Dendritic cell treated with granulocyte-macrophage colony-stimulating factor and Interleukin-4, amounts not matched to agents 40 ng/mL and 50 ng/mL, for 4 days (primary cell): ENCODE data around the gene WFDC10B.
"Not testable (repeated sequence)": the region's sequence is repeated elsewhere in the genome, so short reads cannot be mapped to it uniquely, and the experiment has no call there.

Source experiments
- H3K27ac Mint-ChIP-seq: one replicate; pipeline ENCODE4 v1.8.0; 2022; ENCODE audit warnings: mild to moderate bottlenecking, mixed read lengths
- H3K27me3 Mint-ChIP-seq: one replicate; pipeline ENCODE4 v1.8.0; 2022; ENCODE audit warnings: mild to moderate bottlenecking, mixed read lengths
- H3K36me3 Mint-ChIP-seq: one replicate; pipeline ENCODE4 v1.8.0; 2022; ENCODE audit warnings: low read depth, mixed read lengths
- H3K4me1 Mint-ChIP-seq: one replicate; pipeline ENCODE4 v1.8.0; 2022; ENCODE audit warnings: low read depth, mixed read lengths
- H3K4me3 Mint-ChIP-seq: one replicate; pipeline ENCODE4 v1.8.0; 2022; ENCODE audit warnings: mild to moderate bottlenecking, moderate library complexity, mixed read lengths
- H3K9me3 Mint-ChIP-seq: one replicate; pipeline ENCODE4 v1.8.0; 2022; ENCODE audit warnings: mixed read lengths
- intact Hi-C: fragments of 100-400 bp; cut with micrococcal nuclease; formaldehyde crosslinking; loops from one replicate; pipeline ENCODE4 v1.15.0; 2022

The WFDC10B gene

GRCh38 chr20:45704969-45705637 is at the start of gene WFDC10B:
Gene WFDC10B (minus strand): TSS chr20:45705019. CDS start chr20:45685992, 19,027 bp downstream.
- H3K27me3 Mint-ChIP-seq: peaks cover 17% of the 10 kb centered on the region
- intact Hi-C loops: no loop called here
- no peak within 1 kb of the TSS for H3K4me3 Mint-ChIP-seq
- H3K4me1 Mint-ChIP-seq: peaks cover 11% of the 10 kb centered on the region
- no peaks in the 10 kb centered on the region for H3K36me3 Mint-ChIP-seq
- no peak within 1 kb of the TSS for H3K27ac Mint-ChIP-seq
- no peaks in the 10 kb centered on the region for H3K9me3 Mint-ChIP-seq

GRCh38 chr20:45752746-45753145 is 47.9 kb upstream of the WFDC10B start:
- Mint-ChIP-seq H3K27me3 (peaks cover 18% of the 10 kb centered on the region), H3K27ac (no peak overlapping the region), H3K4me3 (no peak overlapping the region), H3K9me3 (no peaks in the 10 kb centered on the region), H3K4me1 (no peaks in the 10 kb centered on the region), H3K36me3 (no peaks in the 10 kb centered on the region)
- intact Hi-C loops: no loop called here

GRCh38 chr20:45751721-45752120 is 46.9 kb upstream of the WFDC10B start:
- no peak overlapping the region for H3K27ac Mint-ChIP-seq
- H3K36me3 Mint-ChIP-seq: no peaks in the 10 kb centered on the region
- H3K4me3 Mint-ChIP-seq: no peak overlapping the region
- intact Hi-C loops: no loop called here
- H3K9me3 Mint-ChIP-seq: no peaks in the 10 kb centered on the region
- H3K27me3 Mint-ChIP-seq: peaks cover 19% of the 10 kb centered on the region
- no peaks in the 10 kb centered on the region for H3K4me1 Mint-ChIP-seq

GRCh38 chr20:45745015-45745414 is 40.2 kb upstream of the WFDC10B start:
- Mint-ChIP-seq H3K36me3 (no peaks in the 10 kb centered on the region), H3K4me1 (no peaks in the 10 kb centered on the region), H3K9me3 (no peaks in the 10 kb centered on the region), H3K4me3 (no peak overlapping the region), H3K27me3 (peaks cover 13% of the 10 kb centered on the region), H3K27ac (no peak overlapping the region)
- intact Hi-C loops: no loop called here

- no peak overlapping the region for H3K27ac Mint-ChIP-seq
- intact Hi-C loops: no loop called here
- H3K27me3 Mint-ChIP-seq: peaks cover 4% of the 10 kb centered on the region
- no peaks in the 10 kb centered on the region for H3K9me3 Mint-ChIP-seq
- H3K4me3 Mint-ChIP-seq: no peak overlapping the region
- H3K4me1 Mint-ChIP-seq: no peaks in the 10 kb centered on the region
- no peaks in the 10 kb centered on the region for H3K36me3 Mint-ChIP-seq
Measured at GRCh38 chr20:45742596-45742995, 37.8 kb upstream of the WFDC10B start.

GRCh38 chr20:45735988-45736387 is 31.2 kb upstream of the WFDC10B start:
- Mint-ChIP-seq H3K27me3 (peaks cover 6% of the 10 kb centered on the region), H3K27ac (no peak overlapping the region), H3K9me3 (peaks cover 27% of the 10 kb centered on the region), H3K4me3 (no peak overlapping the region), H3K4me1 (no peaks in the 10 kb centered on the region), H3K36me3 (no peaks in the 10 kb centered on the region)
- intact Hi-C loops: no loop called here

- Mint-ChIP-seq H3K27ac (no peak overlapping the region), H3K36me3 (no peaks in the 10 kb centered on the region), H3K9me3 (peaks cover 31% of the 10 kb centered on the region), H3K4me1 (no peaks in the 10 kb centered on the region), H3K27me3 (peaks cover 3% of the 10 kb centered on the region), H3K4me3 (no peak overlapping the region)
- intact Hi-C loops: no loop called here
Measured at GRCh38 chr20:45735552-45735951, 30.7 kb upstream of the WFDC10B start.

- peaks cover 7% of the 10 kb centered on the region for H3K27me3 Mint-ChIP-seq
- H3K9me3 Mint-ChIP-seq: peaks cover 32% of the 10 kb centered on the region
- no peaks in the 10 kb centered on the region for H3K4me1 Mint-ChIP-seq
- H3K4me3 Mint-ChIP-seq: no peak overlapping the region
- H3K36me3 Mint-ChIP-seq: no peaks in the 10 kb centered on the region
- no peak overlapping the region for H3K27ac Mint-ChIP-seq
- intact Hi-C loops: no loop called here
Measured at GRCh38 chr20:45732199-45732598, 27.4 kb upstream of the WFDC10B start.

- Mint-ChIP-seq H3K4me3 (no peak overlapping the region), H3K27ac (no peak overlapping the region), H3K27me3 (peaks cover 17% of the 10 kb centered on the region), H3K9me3 (peaks cover 16% of the 10 kb centered on the region), H3K4me1 (no peaks in the 10 kb centered on the region), H3K36me3 (no peaks in the 10 kb centered on the region)
- intact Hi-C loops: no loop called here
Measured at GRCh38 chr20:45727044-45727443, 22.2 kb upstream of the WFDC10B start.

- no peaks in the 10 kb centered on the region for H3K36me3 Mint-ChIP-seq
- no peaks in the 10 kb centered on the region for H3K9me3 Mint-ChIP-seq
- H3K27ac Mint-ChIP-seq: no peak overlapping the region
- H3K4me3 Mint-ChIP-seq: no peak overlapping the region
- H3K4me1 Mint-ChIP-seq: no peaks in the 10 kb centered on the region
- intact Hi-C loops: no loop called here
- peaks cover 17% of the 10 kb centered on the region for H3K27me3 Mint-ChIP-seq
Measured at GRCh38 chr20:45725134-45725533, 20.3 kb upstream of the WFDC10B start.

- Mint-ChIP-seq H3K4me1 (no peaks in the 10 kb centered on the region), H3K27me3 (peaks cover 22% of the 10 kb centered on the region), H3K27ac (no peak within 1 kb of the TSS), H3K36me3 (no peaks in the 10 kb centered on the region), H3K9me3 (no peaks in the 10 kb centered on the region), H3K4me3 (no peak within 1 kb of the TSS)
- intact Hi-C loops: no loop called here
Measured at GRCh38 chr20:45722047-45722446, 17.2 kb upstream of the WFDC10B start, which contains the start of gene SPINT4. Gene SPINT4 (plus strand): TSS chr20:45722347. CDS start chr20:45722368, 21 bp downstream.

GRCh38 chr20:45716141-45716688 is 11.4 kb upstream of the WFDC10B start:
- intact Hi-C loops, H3K4me3 Mint-ChIP-seq, H3K9me3 Mint-ChIP-seq, H3K36me3 Mint-ChIP-seq, H3K4me1 Mint-ChIP-seq, H3K27ac Mint-ChIP-seq: not testable (repeated sequence)
- peaks cover 18% of the 10 kb centered on the region for H3K27me3 Mint-ChIP-seq

- H3K4me3 Mint-ChIP-seq: no peak within 1 kb of the TSS
- peaks cover 15% of the 10 kb centered on the region for H3K27me3 Mint-ChIP-seq
- no peaks in the 10 kb centered on the region for H3K36me3 Mint-ChIP-seq
- H3K27ac Mint-ChIP-seq: no peak within 1 kb of the TSS
- intact Hi-C loops: no loop called here
- H3K9me3 Mint-ChIP-seq: no peaks in the 10 kb centered on the region
- peaks cover 11% of the 10 kb centered on the region for H3K4me1 Mint-ChIP-seq
Measured at GRCh38 chr20:45701873-45702272, 2.9 kb downstream of the WFDC10B start, which contains the start of gene WFDC13. Gene WFDC13 (plus strand): TSS chr20:45702038. CDS start chr20:45702124, 86 bp downstream.

- Mint-ChIP-seq H3K27ac (no peak overlapping the region), H3K27me3 (peaks cover 14% of the 10 kb centered on the region), H3K4me1 (peaks cover 11% of the 10 kb centered on the region), H3K4me3 (no peak overlapping the region), H3K36me3 (no peaks in the 10 kb centered on the region), H3K9me3 (no peaks in the 10 kb centered on the region)
- intact Hi-C loops: no loop called here
Measured at GRCh38 chr20:45701104-45701503, 3.7 kb downstream of the WFDC10B start.

- peaks cover 8% of the 10 kb centered on the region for H3K27me3 Mint-ChIP-seq
- H3K27ac Mint-ChIP-seq: no peak overlapping the region
- no peaks in the 10 kb centered on the region for H3K9me3 Mint-ChIP-seq
- H3K36me3 Mint-ChIP-seq: no peaks in the 10 kb centered on the region
- no peaks in the 10 kb centered on the region for H3K4me1 Mint-ChIP-seq
- H3K4me3 Mint-ChIP-seq: no peak overlapping the region
- intact Hi-C loops: no loop called here
Measured at GRCh38 chr20:45695496-45695895, 9.3 kb downstream of the WFDC10B start.
